GM23338 (cell line): ENCODE data around the gene CHD2. TPM values are rescaled to one million over a fixed set of nuclear protein-coding genes. Genes with fewer than 3 reads are reported as not detected.

Source experiments
- ATAC-seq: fragments of 200-7000 bp; cut with Tn5 transposase; 3 replicates; pipeline ENCODE4 v1.9.1; 2020
- DNase-seq: peaks from one replicate; pipeline ENCODE4 v3.0.0-alpha.2; 2015; ENCODE audit warnings: low spot score
- H2AFZ ChIP-seq: fragments of 200-600 bp; sonication (generic); 2 replicates; pipeline ENCODE4 v1.8.0; 2016; ENCODE audit warnings: antibody characterized with exemption, mild to moderate bottlenecking, moderate library complexity
- H3F3A ChIP-seq: fragments of 200-600 bp; sonication (generic); replicated peaks from 2 replicates; pipeline ENCODE4 v1.8.0; 2017; ENCODE audit warnings: antibody characterized with exemption, mixed run types, low read depth
- H3K27ac ChIP-seq: fragments of 200-600 bp; sonication (generic); 2 replicates; pipeline ENCODE4 v1.6.1; 2016; ENCODE audit warnings: low read depth
- H3K27me3 ChIP-seq: fragments of 200-600 bp; sonication (generic); 2 replicates; pipeline ENCODE4 v1.8.0; 2016; ENCODE audit warnings: mild to moderate bottlenecking, mixed run types, moderate library complexity; ENCODE audit not compliant: insufficient read depth
- H3K36me3 ChIP-seq: fragments of 200-600 bp; sonication (generic); 2 replicates; pipeline ENCODE4 v1.8.0; 2016; ENCODE audit warnings: mild to moderate bottlenecking; ENCODE audit not compliant: insufficient read depth
- H3K4me1 ChIP-seq: fragments of 200-600 bp; sonication (generic); 2 replicates; pipeline ENCODE4 v1.8.0; 2016; ENCODE audit warnings: mild to moderate bottlenecking, moderate library complexity; ENCODE audit not compliant: insufficient read depth
- H3K4me2 ChIP-seq: fragments of 200-600 bp; sonication (generic); 2 replicates; pipeline ENCODE4 v1.7.1; 2017; ENCODE audit warnings: mixed run types
- H3K4me3 ChIP-seq: fragments of 200-600 bp; sonication (generic); 2 replicates; pipeline ENCODE4 v1.6.1; 2016; ENCODE audit warnings: mixed run types
- H3K79me2 ChIP-seq: fragments of 200-600 bp; sonication (generic); replicated peaks from 2 replicates; pipeline ENCODE4 v1.8.0; 2017; ENCODE audit warnings: mild to moderate bottlenecking; ENCODE audit not compliant: insufficient read depth
- H3K9me2 ChIP-seq: fragments of 200-600 bp; sonication (generic); 2 replicates; pipeline ENCODE4 v1.8.0; 2017; ENCODE audit not compliant: insufficient read depth
- H4K20me1 ChIP-seq: fragments of 200-600 bp; sonication (generic); replicated peaks from 2 replicates; pipeline ENCODE4 v1.8.0; 2017; ENCODE audit warnings: mild to moderate bottlenecking; ENCODE audit not compliant: insufficient read depth
- H3K27ac Mint-ChIP-seq: 2 replicates; pipeline ENCODE4 v1.8.0; 2020; ENCODE audit warnings: inconsistent platforms, mild to moderate bottlenecking, moderate library complexity, mixed read lengths
- H3K27me3 Mint-ChIP-seq: 3 replicates; pipeline ENCODE4 v1.8.0; 2022; ENCODE audit warnings: low read depth, mild to moderate bottlenecking, moderate library complexity, mixed read lengths, inconsistent platforms; ENCODE audit not compliant: insufficient read depth, poor library complexity
- H3K36me3 Mint-ChIP-seq: 3 replicates; pipeline ENCODE4 v1.8.0; 2021; ENCODE audit warnings: low read depth, mild to moderate bottlenecking, inconsistent platforms, moderate library complexity, mixed read lengths
- H3K4me1 Mint-ChIP-seq: 3 replicates; pipeline ENCODE4 v1.8.0; 2020; ENCODE audit warnings: mild to moderate bottlenecking, inconsistent platforms, mixed read lengths
- H3K4me3 Mint-ChIP-seq: 3 replicates; pipeline ENCODE4 v1.8.0; 2021; ENCODE audit warnings: moderate library complexity, mild to moderate bottlenecking, inconsistent platforms, mixed read lengths
- H3K9me3 Mint-ChIP-seq: 3 replicates; pipeline ENCODE4 v1.8.0; 2020; ENCODE audit warnings: moderate library complexity, mild to moderate bottlenecking, inconsistent platforms, mixed read lengths
- CREB1 ChIP-seq: fragments of 250-450 bp; sonication (Bioruptor Pico); IDR thresholded peaks from 2 replicates; pipeline ENCODE4 v1.5.0; 2020; ENCODE audit warnings: low read depth, mild to moderate bottlenecking, moderate library complexity
- CTCF ChIP-seq, 2 experiments: fragments of 200-600 bp in 1 of 2; sonication (generic) in 1 of 2; conservative IDR thresholded peaks; 2 replicates each; pipeline versions ENCODE4 v1.5.1 to v1.6.1; 2016 to 2017; ENCODE audit warnings: antibody characterized with exemption in 2 of 2, low read depth in 2 of 2, mild to moderate bottlenecking in 2 of 2, moderate library complexity in 1 of 2
- EZH2 ChIP-seq: fragments of 200-600 bp; sonication (generic); IDR thresholded peaks from one replicate; pipeline ENCODE4 v1.8.0; 2017; ENCODE audit warnings: antibody characterized with exemption, mild to moderate bottlenecking, low read depth; ENCODE audit not compliant: unreplicated experiment
- EZH2phosphoT487 ChIP-seq: fragments of 200-600 bp; sonication (generic); IDR thresholded peaks from one replicate; pipeline ENCODE4 v1.8.1; 2018; ENCODE audit warnings: antibody characterized with exemption; ENCODE audit not compliant: unreplicated experiment
- JUNB ChIP-seq: IDR thresholded peaks from one replicate; pipeline ENCODE4 v1.6.1; 2016; ENCODE audit warnings: antibody characterized with exemption; ENCODE audit not compliant: unreplicated experiment
- NANOG ChIP-seq: IDR thresholded peaks from 2 replicates; pipeline ENCODE4 v1.6.1; 2016; ENCODE audit warnings: antibody characterized with exemption, borderline replicate concordance
- POLR2AphosphoS5 ChIP-seq: IDR thresholded peaks from 2 replicates; pipeline ENCODE4 v1.6.1; 2016; ENCODE audit warnings: antibody characterized with exemption, low read depth
- REST ChIP-seq: IDR thresholded peaks from one replicate; pipeline ENCODE4 v1.6.1; 2018; ENCODE audit warnings: antibody characterized with exemption; ENCODE audit not compliant: unreplicated experiment
- ZNF331 ChIP-seq: fragments of 250-450 bp; sonication (Bioruptor Pico); IDR thresholded peaks from 2 replicates; pipeline ENCODE4 v1.5.0; 2020; ENCODE audit warnings: low read depth, mild to moderate bottlenecking, moderate library complexity
- polyA plus RNA-seq: library from polyadenylated mRNA; unstranded; fragments of >200 nt; fragmentation: Nextera tagmentation; extraction: Ambion mirVana; gene quantifications from 2 replicates; pipeline ENCODE4 v1.2.1, GENCODE V29; 2016
- total RNA-seq: library from RNA; depleted of rRNA; stranded (reverse); fragments of >200 nt; shearing (Covaris generic); gene quantifications from 2 replicates; pipeline ENCODE4 v1.2.3, GENCODE V29; 2014

CHD2 gene
- total and polyA plus RNA-seq, 2 experiments from 2014 or later = 119 to 130 TPM

- Mint-ChIP-seq H3K27me3 (peaks cover 17% of the 10 kb centered on the region), H3K4me3 (no peak overlapping the region), H3K9me3 (peaks cover 15% of the 10 kb centered on the region), H3K4me1 (peaks cover 3% of the 10 kb centered on the region; the same call in 1 of the 3 replicates), H3K27ac (no peak overlapping the region), H3K36me3 (peaks cover 72% of the 10 kb centered on the region)
- H3K27me3 ChIP-seq = no peaks in the 10 kb centered on the region
- peaks cover 8% of the 10 kb centered on the region; the same call in 1 of the 2 replicates for H4K20me1 ChIP-seq
- no peaks in the 10 kb centered on the region for H3K4me1 ChIP-seq
- no peak overlapping the region for H3K4me3 ChIP-seq
- H3K27ac ChIP-seq = no peak overlapping the region
- H2AFZ ChIP-seq = no peak overlapping the region
- no peaks in the 10 kb centered on the region for H3K79me2 ChIP-seq
- no peaks in the 10 kb centered on the region for H3F3A ChIP-seq
- no peak for DNase-seq
- H3K36me3 ChIP-seq = peaks cover 3% of the 10 kb centered on the region; the same call in 1 of the 2 replicates
- no peak overlapping the region for H3K4me2 ChIP-seq
- no peak for TF ChIP-seq NANOG
- TF ChIP-seq ZNF331 (CRISPR knock-in tag) = no peak
- TF ChIP-seq POLR2AphosphoS5 = no peak
- TF ChIP-seq CTCF (conservative IDR thresholded peaks at IDR 0.05; ENCODE audit: low read depth in 2 of 2) = no peak
- TF ChIP-seq REST = no peak
- no peak for TF ChIP-seq JUNB
- no peak for TF ChIP-seq CREB1
- ATAC-seq = no peak
- no peaks in the 10 kb centered on the region for H3K9me2 ChIP-seq
Measured at GRCh38 chr15:93045191-93045785, 145.2 kb downstream of the CHD2 start.

DNA sequence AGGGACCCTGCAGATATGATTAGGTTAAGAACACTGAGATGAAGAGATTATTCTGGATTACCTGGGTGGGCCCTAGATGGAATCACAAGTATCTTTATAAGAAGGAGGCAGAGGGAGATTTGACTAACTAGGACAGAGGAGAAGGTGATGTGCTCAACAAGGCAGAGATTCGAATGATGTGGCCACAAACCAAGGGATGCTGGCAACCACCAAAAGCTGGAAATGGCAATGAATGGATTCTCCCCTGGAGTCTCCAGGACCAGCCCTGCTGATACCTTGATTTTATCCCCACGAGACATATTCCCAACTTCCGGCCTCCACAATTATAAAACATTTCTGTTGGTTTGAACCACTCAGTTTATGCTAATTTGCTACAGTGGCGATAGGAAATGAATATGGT lies 146.0 kb downstream of the CHD2 start:
- H3K27ac ChIP-seq = no peak overlapping the region
- peaks cover 76% of the 10 kb centered on the region for H3K36me3 Mint-ChIP-seq
- H3K4me1 ChIP-seq = no peaks in the 10 kb centered on the region
- no peak overlapping the region for H3K27ac Mint-ChIP-seq
- H3K4me3 ChIP-seq = no peak overlapping the region
- no peaks in the 10 kb centered on the region; the same call in 2 of the 3 replicates for H3K4me1 Mint-ChIP-seq
- H3K27me3 Mint-ChIP-seq = peaks cover 11% of the 10 kb centered on the region
- ATAC-seq (no peak), DNase-seq (no peak)
- no peaks in the 10 kb centered on the region for H3K27me3 ChIP-seq
- H3K4me2 ChIP-seq = no peak overlapping the region
- no peaks in the 10 kb centered on the region for H3K79me2 ChIP-seq
- no peaks in the 10 kb centered on the region for H3F3A ChIP-seq
- H3K36me3 ChIP-seq = peaks cover 7% of the 10 kb centered on the region; the same call in 1 of the 2 replicates
- no peak overlapping the region for H3K4me3 Mint-ChIP-seq
- peaks cover 15% of the 10 kb centered on the region for H3K9me3 Mint-ChIP-seq
- no peaks in the 10 kb centered on the region for H3K9me2 ChIP-seq
- no peak overlapping the region for H2AFZ ChIP-seq
- H4K20me1 ChIP-seq = peaks cover 10% of the 10 kb centered on the region; the same call in 1 of the 2 replicates
- no peak for TF ChIP-seq CTCF (conservative IDR thresholded peaks at IDR 0.05; ENCODE audit: low read depth in 2 of 2)
- TF ChIP-seq EZH2 = no peak
- TF ChIP-seq ZNF331 (CRISPR knock-in tag) = no peak
- TF ChIP-seq EZH2phosphoT487 = no peak
